ENCODE data around the gene LRRC8D.

LRRC8D gene

DNA sequence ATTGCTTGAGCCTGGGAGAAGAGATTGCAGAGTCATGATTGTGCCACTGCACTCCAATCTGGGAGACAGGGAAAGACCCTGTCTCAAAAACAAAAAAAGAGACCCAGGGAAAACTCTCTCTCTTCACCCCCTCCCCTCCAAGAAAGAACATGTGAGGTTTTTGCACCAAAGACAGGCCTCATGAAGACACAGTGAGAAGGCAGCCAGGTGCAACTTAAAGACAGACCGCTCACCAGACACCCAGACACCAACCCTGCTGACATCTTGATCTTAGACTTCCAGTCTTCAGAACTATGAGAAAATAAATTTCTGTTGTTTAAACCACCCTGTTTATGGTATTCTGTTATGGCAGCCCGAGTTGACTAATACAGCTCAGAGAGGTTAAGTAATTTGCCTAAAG, 13.3 kb upstream of the LRRC8D start:
- no peak for DNase-seq (ENCODE audit: low read depth, low spot score)

DNA sequence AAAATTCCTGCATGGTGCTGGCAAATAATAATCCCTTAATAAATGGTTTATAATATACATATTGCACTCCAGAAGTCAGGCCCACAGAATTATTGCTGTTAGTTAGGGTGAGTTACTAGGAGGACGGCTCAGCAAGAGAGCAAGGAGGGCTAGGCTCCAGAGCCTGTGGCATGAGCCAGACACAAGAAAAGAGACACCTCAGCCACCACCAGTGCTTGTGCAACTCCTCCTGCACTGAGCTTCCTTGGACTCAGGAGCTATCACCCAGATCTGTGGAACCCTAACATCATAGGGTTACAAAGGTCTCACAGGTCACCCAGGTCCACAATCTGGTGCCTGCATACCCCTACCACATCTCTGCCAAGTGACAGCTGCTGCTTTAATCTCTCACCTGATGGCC, 12.8 kb upstream of the LRRC8D start:
- no peak for DNase-seq (ENCODE audit: low read depth, low spot score)

GRCh38 chr1:89808441-89809117, 12.3 kb upstream of the LRRC8D start:
- peak; percentile 88 for DNase-seq (ENCODE audit: low read depth, low spot score)

GRCh38 chr1:89809556-89809955, 11.3 kb upstream of the LRRC8D start:
- DNase-seq (ENCODE audit: low read depth, low spot score) = no peak

DNA sequence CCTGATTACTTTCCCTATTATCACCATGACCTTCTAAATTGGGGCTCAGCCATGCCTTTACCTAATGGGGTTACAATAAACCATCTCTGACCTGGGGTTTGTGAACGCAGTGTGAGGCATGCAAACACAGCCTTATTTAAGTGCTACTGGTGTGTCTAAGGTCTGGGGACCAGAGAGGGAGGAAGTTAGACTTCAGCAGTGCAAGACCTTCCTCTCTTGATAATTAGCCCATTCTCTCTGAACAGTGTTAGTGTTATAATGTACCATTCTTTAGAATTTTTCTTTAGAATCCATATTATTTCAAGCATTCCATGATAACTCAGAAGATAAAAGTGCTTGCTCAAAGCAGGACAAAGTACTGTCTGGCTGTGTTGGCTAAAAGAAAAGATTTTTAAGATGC, 10.5 kb upstream of the LRRC8D start:
- no peak for DNase-seq (ENCODE audit: low read depth, low spot score)

DNA sequence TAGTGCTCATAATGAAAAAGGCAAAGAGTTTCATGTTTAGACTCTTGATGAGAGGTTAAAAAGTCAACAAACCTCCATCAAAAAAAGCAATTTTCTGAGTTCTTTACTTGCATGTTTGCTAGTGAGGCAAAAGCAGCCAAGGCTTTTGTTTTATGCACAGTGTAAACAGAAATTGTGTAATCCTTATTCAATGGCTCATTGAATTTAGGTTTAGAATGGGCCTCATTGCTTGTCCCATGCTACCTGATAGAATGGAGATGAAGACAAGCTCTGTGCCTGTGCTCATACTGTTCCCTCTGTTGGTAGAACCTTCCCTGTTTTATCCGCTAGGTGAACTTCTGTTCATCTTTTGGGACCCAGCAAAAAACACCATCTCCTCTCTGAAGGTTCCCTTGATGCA, 10.0 kb upstream of the LRRC8D start:
- DNase-seq (ENCODE audit: low read depth, low spot score) = no peak

DNA sequence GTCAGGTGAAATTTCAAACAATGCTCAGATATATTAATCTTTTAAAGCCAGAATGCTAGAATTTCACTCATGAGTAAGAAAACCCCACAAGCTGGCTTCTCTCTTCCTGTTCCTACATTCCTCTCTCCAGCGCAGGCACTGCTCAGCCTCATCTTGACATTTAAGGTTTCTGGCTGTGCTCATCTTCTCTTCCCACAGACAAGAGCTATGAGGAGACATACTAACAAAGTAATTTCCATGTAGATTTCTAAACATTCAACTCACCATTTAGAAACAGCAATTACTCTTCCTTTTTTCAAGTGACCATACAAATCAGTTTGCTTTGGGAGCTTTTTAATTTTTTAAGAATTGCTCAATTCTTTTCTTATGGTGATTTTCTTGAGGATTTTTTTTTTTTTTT, 7.8 kb upstream of the LRRC8D start:
- DNase-seq (ENCODE audit: low read depth, low spot score) = peak; percentile 54

- no peak for DNase-seq (ENCODE audit: low read depth, low spot score)
These were observed 5.8 kb upstream of the LRRC8D start for GRCh38 chr1:89815040-89815439.

DNA sequence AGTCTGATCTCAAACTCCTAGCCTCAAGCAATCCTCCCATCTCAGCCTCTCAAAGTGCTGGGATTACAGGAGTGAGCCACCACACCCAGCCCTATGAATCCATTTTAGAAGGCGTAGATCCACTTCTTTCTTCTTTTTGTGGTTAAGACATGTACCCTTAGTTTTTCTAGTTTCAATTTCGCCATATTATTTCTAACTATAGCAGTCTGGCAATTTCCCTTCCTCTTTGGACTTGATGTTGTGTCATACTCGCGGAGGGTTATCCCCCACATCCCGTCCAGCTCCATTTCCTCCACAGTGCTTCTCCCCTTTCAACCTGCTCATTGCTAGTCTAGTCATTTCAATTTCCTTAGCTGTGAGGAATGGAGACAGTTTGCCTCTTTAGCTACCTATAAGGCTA, 5.2 kb upstream of the LRRC8D start:
- no peak for DNase-seq (ENCODE audit: low read depth, low spot score)

DNA sequence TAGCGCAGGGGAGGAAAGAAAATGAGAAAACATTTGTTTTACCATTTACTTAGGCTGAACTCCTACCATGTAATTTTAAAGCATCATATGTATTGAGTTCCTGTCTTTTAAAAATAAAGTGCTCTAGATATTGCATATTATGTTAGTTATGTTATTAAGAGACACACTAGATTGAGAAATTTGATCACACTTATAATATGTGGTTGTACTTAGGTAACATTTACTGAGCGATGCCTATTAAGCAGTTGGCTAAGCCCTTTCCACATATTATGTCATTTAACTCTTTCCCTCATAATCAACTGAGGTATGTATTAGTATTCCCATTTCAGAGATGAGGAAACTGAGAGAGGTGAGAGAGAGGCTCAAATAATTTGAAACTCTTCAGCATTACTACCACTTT, 4.5 kb upstream of the LRRC8D start:
- no peak for DNase-seq (ENCODE audit: low read depth, low spot score)

DNA sequence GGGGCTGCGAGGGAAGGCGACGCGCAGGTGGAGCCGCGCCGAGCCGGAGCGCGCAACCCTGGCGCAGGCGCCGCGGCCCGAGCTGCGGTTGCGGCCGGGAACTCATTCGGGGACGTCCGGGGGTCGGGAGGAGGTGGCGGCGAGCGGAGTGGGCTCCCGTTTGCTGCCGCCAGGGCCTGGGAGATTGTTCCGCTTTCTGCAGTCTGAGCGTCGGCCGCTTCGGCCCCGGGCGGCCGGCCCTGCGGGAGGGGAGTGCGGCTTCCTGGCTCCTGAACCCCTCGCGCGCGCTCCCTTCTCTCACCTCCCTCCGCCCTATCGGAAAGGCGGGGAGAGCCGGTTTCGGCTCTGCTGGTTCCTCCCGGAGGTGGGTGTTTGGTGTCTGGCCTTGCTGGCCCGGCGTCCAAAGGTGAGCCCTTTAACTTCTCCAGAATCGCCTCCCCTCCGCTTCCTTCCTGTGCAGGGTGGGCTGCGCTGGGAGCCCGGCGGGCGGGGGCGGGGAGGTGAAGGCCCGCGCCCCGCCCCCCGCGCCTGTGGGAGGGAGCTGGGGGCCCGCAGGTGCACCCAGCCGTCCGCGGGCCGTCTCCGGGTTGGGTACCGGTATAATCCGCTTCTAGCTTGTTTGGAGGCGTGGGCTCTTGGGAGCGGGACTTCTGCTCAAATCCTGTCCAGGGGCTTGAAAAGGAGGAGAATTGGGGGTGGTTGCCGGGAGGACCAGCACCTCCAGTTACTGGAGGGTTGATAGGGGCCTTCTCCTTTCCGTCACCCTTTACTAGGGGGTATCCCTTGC, 683 bp downstream of the LRRC8D start:
- peak; percentile 76 for DNase-seq (ENCODE audit: low read depth, low spot score)

- no peak for DNase-seq (ENCODE audit: low read depth, low spot score)
These were observed 1.5 kb downstream of the LRRC8D start for GRCh38 chr1:89822109-89822962.

- DNase-seq (ENCODE audit: low read depth, low spot score) = no peak
These were observed 2.3 kb downstream of the LRRC8D start for GRCh38 chr1:89822999-89823628.

- DNase-seq (ENCODE audit: low read depth, low spot score) = no peak
These were observed 3.0 kb downstream of the LRRC8D start for GRCh38 chr1:89823679-89824292.

GRCh38 chr1:89826594-89826993, 5.8 kb downstream of the LRRC8D start:
- no peak for DNase-seq (ENCODE audit: low read depth, low spot score)

- no peak for DNase-seq (ENCODE audit: low read depth, low spot score)
These were observed 6.5 kb downstream of the LRRC8D start for GRCh38 chr1:89827330-89827729.

DNA sequence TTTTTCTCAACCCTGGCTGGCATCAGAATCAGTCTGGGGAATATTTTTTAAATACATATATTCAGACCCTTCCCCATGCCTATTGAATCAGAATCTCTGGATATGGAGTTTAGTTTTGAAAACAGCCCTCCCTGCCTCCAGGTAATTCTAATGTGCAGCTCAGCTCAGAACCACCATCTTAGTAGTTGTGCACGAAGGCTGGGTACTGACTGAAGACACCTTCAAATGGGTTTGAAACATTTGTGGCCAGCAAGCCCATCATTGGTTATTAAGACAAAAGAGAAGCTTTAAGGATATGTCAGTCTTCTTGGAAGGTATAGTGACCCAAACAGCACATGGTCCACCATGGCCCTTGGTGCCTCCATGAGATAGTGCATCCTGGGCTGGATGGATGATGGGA, 7.1 kb downstream of the LRRC8D start:
- no peak for DNase-seq (ENCODE audit: low read depth, low spot score)

DNA sequence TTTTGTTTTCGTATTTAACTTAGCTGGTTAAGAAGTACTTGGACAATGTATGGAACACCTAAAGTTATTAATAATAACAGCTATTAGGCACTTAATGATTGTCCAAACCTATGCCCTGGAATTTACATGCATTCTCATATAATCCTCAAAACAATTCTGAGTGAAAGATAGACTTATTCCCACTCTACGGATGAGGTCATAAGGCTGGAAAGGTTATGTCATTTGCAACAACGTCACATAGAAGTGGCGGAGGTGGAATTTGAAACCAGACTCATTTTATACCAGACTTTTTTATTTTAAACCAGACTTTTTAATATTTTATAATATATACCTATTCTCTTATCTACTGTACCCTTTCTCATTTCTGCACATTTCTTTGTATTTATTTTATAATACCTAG, 8.4 kb downstream of the LRRC8D start:
- no peak for DNase-seq (ENCODE audit: low read depth, low spot score)

GRCh38 chr1:89831462-89832120, 10.8 kb downstream of the LRRC8D start:
- peak; percentile 54 for DNase-seq (ENCODE audit: low read depth, low spot score)

DNA sequence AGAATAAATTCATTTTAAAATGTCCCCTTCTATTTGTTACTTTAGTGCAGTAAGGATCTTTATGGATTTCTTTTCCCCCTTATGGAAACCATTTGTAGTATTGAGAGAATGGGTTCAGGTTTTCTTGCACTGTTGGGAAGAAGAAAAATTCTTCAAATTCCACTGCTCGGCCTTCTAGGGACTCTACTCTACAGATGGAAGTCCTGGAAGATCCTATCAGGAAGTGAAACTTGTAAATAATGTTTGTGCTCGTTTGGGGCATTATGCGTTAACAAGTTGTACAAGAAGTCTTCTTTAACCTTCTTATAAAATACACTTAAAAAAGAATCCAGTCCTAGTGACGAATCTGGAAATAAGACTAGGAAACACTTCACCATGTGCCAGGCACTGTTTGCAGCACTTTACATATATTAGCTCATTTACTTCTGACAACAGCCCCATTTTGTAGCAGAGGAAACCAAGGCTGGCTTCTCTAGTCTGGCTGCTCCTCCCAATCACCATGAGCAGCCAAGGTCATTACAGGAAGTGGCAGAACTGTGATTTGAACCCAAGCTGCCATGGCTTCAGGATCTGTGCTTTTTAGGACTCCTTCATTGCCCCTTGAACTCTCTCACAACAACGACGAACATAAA, 11.8 kb downstream of the LRRC8D start:
- DNase-seq (ENCODE audit: low read depth, low spot score) = peak; percentile 15

Data from ELF-1 (cell line).